Measurements from ENCODE around the gene DRAM1.
"Not testable (repeated sequence)": the region's sequence is repeated elsewhere in the genome, so short reads cannot be mapped to it uniquely, and the experiment has no call there.

DNA sequence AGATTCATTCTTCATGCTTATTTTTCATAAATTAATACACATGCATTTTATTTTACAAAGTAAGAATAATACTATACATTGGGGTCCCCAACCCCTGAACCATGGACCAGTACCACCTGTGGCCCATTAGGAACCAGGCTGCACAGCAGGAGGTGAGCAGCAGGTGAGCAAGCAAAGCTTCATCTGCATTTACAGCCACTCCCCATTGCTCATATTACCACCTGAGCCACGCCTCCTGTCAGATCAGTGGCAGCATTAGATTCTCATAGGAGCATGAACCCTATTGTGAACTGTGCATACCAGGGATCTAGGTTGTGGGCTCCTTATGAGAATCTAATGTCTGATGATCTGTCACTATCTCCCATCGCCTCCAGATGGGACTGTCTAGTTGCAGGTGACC is 15.7 kb upstream of the DRAM1 start:
- TF ChIP-seq PHB2 (IDR thresholded peaks at IDR 0.05; ENCODE audit: low read depth), result not testable (repeated sequence)
- TF ChIP-seq, protein P1, sequence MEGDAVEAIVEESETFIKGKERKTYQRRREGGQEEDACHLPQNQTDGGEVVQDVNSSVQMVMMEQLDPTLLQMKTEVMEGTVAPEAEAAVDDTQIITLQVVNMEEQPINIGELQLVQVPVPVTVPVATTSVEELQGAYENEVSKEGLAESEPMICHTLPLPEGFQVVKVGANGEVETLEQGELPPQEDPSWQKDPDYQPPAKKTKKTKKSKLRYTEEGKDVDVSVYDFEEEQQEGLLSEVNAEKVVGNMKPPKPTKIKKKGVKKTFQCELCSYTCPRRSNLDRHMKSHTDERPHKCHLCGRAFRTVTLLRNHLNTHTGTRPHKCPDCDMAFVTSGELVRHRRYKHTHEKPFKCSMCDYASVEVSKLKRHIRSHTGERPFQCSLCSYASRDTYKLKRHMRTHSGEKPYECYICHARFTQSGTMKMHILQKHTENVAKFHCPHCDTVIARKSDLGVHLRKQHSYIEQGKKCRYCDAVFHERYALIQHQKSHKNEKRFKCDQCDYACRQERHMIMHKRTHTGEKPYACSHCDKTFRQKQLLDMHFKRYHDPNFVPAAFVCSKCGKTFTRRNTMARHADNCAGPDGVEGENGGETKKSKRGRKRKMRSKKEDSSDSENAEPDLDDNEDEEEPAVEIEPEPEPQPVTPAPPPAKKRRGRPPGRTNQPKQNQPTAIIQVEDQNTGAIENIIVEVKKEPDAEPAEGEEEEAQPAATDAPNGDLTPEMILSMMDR (IDR thresholded peaks at IDR 0.05 in 2 of 3, conservative IDR thresholded peaks at IDR 0.05 in 1 of 3; ENCODE audit: insufficient read depth in 2 of 3, low read depth in 1 of 3, low read length in 3 of 3), result not testable (repeated sequence)
- TF ChIP-seq, protein P2, sequence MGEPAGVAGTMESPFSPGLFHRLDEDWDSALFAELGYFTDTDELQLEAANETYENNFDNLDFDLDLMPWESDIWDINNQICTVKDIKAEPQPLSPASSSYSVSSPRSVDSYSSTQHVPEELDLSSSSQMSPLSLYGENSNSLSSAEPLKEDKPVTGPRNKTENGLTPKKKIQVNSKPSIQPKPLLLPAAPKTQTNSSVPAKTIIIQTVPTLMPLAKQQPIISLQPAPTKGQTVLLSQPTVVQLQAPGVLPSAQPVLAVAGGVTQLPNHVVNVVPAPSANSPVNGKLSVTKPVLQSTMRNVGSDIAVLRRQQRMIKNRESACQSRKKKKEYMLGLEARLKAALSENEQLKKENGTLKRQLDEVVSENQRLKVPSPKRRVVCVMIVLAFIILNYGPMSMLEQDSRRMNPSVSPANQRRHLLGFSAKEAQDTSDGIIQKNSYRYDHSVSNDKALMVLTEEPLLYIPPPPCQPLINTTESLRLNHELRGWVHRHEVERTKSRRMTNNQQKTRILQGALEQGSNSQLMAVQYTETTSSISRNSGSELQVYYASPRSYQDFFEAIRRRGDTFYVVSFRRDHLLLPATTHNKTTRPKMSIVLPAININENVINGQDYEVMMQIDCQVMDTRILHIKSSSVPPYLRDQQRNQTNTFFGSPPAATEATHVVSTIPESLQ (CRISPR knock-in tag; IDR thresholded peaks at IDR 0.05), result not testable (repeated sequence)

Data from K562 (cell line).